ENCODE data around the gene IFITM1.
"Not testable (repeated sequence)": the region's sequence is repeated elsewhere in the genome, so short reads cannot be mapped to it uniquely, and the experiment has no call there.

IFITM1 gene

GRCh38 chr11:313787-314553 is at the start of gene IFITM1:
IFITM1 (plus strand) TSS chr11:314040; CDS start chr11:314171, 131 bp downstream.
- DNase-seq, result peak in 1 of 2 experiments; percentile 38

GRCh38 chr11:266676-267439 is 47.0 kb upstream of the IFITM1 start:
- no peak for DNase-seq

GRCh38 chr11:267491-267994 is 46.3 kb upstream of the IFITM1 start:
- no peak for DNase-seq

GRCh38 chr11:268716-269145 is 45.1 kb upstream of the IFITM1 start:
- not testable (repeated sequence) for DNase-seq

- no peak for DNase-seq
These were observed 44.5 kb upstream of the IFITM1 start for GRCh38 chr11:269146-269890.

- no peak for DNase-seq
These were observed 43.2 kb upstream of the IFITM1 start for GRCh38 chr11:270451-271318.

- no peak for DNase-seq
These were observed 42.5 kb upstream of the IFITM1 start for GRCh38 chr11:271319-271715.

GRCh38 chr11:272195-272930 is 41.5 kb upstream of the IFITM1 start:
- DNase-seq, result no peak

GRCh38 chr11:272931-273198 is 41.0 kb upstream of the IFITM1 start:
- DNase-seq, result no peak

- DNase-seq, result no peak
These were observed 37.6 kb upstream of the IFITM1 start for GRCh38 chr11:276219-276618.

- no peak for DNase-seq
These were observed 35.6 kb upstream of the IFITM1 start, which contains the start of gene NLRP6 for GRCh38 chr11:278001-278951. NLRP6 (plus strand) TSS chr11:278407; CDS start chr11:278570, 163 bp downstream.

GRCh38 chr11:279040-279965 is 34.5 kb upstream of the IFITM1 start:
- DNase-seq, result no peak

GRCh38 chr11:279966-280705 is 33.7 kb upstream of the IFITM1 start:
- peak in 1 of 2 experiments; percentile 42 for DNase-seq

GRCh38 chr11:280706-281485 is 32.9 kb upstream of the IFITM1 start:
- no peak for DNase-seq

GRCh38 chr11:281486-282161 is 32.2 kb upstream of the IFITM1 start:
- no peak for DNase-seq

GRCh38 chr11:282171-282570 is 31.7 kb upstream of the IFITM1 start:
- DNase-seq, result no peak

Measured in activated CD4-positive, alpha-beta T cell treated with anti-CD3 and anti-CD28 coated beads, Interleukin-2, amount 50 U/mL, for 4 hours (primary cell).